ENCODE data around the gene YJEFN3. TPM values are rescaled to one million over a fixed set of nuclear protein-coding genes. Genes with fewer than 3 reads are reported as not detected.

Gene YJEFN3
- total RNA-seq, 1 donor from 2014 or later, result 3.1 TPM

DNA sequence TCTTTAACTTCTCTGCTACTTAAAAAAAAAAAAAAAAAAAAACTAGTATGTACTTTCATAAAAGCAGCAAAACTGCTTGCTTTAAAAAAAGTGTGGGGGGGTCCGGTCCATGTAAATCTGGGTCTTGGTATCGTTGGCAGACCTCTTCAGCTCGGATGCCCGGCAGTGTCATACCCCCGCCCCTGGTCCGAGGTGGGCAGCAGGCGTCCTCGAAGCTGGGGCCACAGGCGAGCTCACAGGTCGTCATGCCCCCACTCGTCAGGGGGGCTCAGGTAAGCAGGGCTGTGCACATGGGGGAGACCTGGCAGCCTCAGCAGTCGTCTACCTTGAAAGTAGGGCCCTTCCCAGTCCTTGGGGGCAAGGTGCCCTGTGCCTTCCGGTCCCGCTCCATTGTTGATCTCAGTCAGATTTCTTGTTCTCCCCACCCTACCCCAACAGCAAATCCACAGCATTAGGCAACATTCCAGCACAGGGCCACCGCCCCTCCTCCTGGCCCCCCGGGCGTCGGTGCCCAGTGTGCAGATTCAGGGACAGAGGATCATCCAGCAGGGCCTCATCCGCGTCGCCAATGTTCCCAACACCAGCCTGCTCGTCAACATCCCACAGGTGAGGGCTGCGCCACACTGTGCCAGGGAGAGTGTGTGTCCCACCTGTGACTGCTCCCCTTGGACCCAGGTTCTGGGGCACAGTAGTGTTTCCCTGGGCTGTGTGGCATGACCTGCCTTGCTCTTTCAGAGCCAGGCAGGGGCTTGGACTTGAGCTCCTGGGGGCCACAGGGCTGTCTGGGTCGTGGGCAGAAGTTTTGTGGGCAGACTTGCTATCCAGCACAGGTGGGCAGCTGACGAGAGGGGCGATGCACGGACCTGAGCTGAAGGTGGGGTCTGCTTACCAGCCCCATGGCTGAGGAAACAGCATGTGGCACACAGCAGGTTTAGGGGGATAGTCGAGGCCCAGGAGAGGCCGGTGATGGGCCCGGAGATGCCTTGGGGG lies 32.8 kb upstream of the YJEFN3 start:
- DNase-seq (ENCODE audit: low spot score), result no peak

DNA sequence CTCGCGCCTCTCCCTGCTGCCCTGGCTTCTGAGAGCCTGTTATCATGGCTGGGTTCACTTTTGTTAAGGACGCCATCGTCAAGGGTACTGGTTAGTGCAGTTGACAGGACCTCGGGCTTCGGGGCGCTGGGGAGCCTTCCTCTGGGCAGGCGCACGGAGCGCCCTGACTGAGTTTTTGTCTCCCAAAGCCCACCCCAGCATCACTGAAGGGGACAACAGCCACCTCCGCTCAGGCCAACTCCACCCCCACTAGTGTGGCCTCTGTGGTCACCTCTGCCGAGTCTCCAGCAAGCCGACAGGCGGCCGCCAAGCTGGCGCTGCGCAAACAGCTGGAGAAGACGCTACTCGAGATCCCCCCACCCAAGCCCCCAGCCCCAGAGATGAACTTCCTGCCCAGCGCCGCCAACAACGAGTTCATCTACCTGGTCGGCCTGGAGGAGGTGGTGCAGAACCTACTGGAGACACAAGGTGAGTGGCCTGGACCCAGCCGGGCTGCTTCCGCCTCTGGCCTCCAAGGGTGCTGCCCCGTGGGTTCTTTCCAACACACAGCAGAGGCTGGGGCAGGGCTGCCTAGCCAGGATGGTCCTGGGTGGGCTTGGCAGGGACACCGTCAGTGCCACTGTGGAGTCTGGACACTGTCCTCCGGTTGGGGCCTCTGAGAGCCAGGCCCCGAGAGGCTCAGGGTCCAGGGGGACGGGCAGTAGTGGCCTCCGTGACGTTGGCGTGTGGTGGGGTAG lies 30.3 kb upstream of the YJEFN3 start:
- no peak for DNase-seq (ENCODE audit: low spot score)

DNA sequence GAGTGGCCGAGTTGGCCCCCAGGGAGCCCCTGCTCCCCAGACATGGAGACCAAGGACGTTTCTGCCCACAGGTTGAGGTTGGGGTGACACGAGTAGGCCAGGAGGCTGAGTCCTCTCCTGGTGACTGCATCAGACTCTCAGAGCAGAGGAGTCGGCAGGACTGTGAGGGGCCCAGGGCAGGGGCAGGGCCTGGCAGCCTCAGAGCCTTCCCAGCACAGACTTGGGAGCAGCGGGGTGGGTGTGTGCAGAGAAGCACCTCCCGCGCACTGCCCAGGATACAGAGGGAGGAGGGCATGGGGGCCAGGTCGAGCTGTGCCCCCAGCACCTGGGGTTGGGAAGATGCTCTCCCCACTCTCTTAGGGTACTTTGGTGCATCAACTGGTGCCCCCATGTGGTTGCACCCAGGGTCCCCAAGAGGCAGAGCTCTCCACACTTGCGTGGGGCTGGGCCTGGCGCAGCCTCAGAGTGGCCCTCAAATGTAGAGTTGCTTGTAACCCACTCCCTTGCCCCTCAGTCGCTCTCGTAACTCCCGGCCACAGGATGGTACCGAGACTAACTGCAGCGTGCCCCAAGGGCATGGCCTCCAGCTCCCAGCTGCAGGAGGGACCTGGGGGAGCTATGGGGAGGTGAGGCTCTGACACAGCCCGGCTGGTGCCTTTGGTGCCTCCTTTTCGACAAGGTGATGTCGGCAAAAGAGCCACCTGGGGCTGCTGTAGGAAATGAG lies 29.3 kb upstream of the YJEFN3 start:
- peak; percentile 48 for DNase-seq (ENCODE audit: low spot score)

DNA sequence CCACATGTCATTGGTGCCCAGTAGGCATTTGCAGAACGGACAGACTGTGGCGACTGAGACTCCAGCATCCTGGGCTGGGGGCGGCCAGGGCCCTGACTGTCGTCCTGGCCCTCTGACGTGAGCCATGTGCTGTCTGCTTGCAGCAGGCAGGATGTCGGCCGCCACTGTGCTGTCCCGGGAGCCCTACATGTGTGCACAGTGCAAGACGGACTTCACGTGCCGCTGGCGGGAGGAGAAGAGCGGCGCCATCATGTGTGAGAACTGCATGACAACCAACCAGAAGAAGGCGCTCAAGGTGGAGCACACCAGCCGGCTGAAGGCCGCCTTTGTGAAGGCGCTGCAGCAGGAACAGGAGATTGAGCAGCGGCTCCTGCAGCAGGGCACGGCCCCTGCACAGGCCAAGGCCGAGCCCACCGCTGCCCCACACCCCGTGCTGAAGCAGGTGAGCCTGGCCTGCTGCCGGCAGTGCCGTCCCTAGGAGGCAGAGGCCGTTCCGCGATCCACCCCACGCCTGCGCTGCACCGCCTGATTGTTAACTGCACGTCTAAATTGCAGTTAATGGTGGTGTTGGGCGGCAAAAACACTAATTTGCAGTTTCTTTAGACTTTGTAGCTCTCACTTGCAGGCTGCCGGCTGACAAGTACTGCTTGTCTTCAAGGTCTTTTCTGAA lies 27.6 kb upstream of the YJEFN3 start:
- no peak for DNase-seq (ENCODE audit: low spot score)

DNA sequence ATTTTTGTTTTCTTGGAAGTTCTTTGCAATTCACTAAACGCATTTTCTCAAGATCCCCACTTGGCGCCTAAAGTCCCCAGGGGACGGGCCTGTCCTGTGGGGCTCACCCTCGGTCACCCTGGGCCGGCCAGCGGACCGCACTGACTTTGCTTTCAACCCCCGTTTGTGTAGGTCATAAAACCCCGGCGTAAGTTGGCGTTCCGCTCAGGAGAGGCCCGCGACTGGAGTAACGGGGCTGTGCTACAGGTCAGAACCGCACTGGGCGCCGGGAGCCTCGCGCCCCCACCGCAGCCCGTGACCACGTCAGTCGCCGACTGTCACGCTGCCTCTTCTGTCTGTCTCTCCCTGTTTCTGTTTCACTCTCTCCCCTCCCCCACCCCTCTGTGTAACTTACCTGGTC lies 26.9 kb upstream of the YJEFN3 start:
- no peak for DNase-seq (ENCODE audit: low spot score)

DNA sequence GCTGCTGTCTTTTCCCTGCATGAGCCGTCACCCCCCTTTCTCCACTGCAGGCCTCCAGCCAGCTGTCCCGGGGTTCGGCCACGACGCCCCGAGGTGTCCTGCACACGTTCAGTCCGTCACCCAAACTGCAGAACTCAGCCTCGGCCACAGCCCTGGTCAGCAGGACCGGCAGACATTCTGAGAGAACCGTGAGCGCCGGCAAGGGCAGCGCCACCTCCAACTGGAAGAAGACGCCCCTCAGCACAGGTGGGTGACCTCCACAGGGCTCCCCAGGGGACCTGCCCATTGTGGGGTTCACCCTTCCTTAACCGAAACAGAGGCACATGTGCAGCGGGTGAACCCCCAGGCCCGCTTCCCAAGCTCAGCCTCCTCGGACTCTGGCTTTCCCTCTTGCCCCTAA lies 26.4 kb upstream of the YJEFN3 start:
- no peak for DNase-seq (ENCODE audit: low spot score)

DNA sequence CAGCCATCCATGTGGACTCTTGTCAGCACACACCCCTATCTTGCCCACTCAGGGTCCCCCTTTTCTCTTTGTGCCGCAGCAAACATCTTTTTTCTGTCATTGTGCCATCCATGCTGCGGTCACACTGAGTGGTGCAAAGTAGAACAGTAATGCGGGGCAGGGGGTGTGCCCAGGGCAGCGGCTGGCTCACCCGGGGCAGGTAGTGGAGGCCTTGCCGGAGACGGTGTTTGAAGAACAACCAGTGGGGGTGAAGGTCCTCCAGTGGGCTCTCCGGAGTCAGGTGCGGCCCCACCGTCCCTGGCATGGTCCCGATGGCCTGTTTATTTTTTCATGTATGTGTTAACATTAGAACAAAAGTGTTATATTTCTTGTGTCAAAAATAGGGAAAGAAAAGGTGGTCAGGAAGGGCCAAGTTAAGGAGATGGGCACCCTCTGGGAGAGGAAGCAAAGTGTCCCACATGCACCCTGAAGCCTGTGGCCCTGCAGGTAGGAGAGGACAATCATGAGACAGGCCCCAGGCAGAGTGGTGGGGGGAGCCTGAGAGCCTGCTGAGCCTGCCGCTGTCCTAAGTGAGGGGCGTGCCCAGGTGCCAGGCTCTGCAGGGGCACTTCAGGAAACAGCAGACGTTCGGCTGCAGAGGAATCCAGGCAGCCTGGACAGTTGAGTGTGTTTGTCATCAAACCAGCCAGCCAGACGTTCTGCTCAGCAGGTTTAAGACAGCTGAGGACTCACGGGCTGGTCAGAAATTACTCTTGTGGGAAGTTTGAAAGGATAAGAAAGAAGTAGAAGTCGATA lies 25.7 kb upstream of the YJEFN3 start:
- DNase-seq (ENCODE audit: low spot score), result no peak

DNA sequence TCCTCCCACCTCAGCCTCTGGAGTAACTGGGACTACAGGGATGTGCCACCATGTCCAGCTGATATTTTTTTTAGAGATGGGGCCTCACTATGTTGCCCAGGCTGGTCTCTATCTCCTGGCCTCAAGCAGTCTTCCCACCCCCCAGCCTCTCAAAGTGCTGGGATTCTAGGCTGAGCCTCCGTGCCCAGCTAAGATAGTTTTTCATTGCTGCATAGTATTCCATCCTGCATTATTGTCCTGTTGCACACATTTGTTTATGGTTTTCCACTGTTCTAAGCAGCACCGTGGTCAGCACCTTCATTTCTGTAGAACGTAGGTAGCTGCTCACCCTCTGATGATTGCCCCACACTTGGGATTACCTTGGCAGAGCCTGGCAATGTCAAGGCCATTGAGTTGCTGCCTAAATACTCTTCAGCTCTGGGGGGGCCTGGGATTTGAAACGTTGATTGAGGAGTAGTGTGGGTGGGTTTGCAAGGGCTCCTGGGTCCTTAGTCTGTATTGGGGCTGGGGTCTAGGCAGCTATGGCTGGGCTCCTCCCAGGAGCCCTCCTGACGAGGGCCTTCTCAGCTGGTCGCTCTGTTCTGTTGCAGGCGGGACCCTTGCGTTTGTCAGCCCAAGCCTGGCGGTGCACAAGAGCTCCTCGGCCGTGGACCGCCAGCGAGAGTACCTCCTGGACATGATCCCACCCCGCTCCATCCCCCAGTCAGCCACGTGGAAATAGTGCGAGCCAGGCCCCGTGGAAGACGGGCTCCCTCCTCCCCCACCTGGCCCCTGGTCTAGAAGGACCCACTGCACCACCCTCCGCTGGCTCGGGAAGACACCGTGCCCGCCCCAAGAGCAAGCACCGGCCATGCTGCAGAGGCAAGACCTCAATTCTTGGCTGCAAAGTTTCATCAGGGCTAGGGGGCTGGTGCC lies 23.7 kb upstream of the YJEFN3 start:
- DNase-seq (ENCODE audit: low spot score), result no peak

DNA sequence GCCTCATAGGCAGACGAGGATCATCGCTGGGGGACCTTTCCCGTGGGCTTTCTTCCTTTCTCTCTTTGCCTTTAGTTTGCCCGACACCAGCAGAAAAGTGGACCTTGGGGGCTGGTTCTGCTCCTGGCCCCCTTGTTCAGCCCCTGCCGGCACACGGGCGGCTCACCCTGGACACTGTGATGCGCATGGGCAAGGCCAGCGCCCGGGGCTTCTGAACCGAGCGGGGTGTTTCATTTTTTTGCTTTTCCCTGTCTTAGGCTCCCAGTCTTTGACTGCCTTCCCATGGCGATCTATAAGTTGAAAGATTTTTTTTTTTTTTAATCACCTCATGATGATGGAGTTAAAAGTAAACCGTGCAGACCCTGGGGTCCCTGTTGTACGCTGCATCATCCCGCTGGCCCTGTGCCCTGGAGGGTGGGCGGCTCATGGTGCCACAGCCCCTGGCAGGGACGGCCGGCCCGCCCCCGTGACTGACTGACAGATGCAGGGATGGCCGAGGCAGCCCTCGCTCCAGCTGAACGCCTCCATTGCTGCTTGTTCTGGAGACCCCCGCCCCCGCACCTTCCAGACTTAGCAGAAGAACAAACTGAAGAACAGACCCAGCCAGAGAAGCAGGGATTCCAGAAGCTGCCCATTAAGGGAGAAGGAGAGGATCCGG lies 22.9 kb upstream of the YJEFN3 start:
- no peak for DNase-seq (ENCODE audit: low spot score)

DNA sequence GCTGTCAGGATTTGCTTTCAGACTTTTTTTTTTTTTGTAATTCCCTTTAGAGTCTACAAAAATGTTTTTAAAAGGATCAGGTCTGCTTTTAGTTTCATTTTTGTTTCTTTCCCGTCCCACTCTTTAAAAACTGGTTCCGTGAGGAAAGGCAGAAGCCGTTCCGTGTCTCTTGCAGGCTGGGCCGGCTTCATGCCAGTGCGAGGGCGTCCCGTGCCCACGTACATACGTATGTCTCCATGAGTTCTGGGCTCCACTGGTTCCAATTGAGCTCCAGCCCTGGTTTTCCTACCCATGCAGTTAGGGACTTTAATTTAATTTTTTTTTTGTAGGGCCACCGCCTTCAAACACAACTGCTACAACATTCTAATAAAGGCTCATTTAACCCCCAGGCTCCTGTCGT lies 22.1 kb upstream of the YJEFN3 start:
- DNase-seq (ENCODE audit: low spot score), result no peak

DNA sequence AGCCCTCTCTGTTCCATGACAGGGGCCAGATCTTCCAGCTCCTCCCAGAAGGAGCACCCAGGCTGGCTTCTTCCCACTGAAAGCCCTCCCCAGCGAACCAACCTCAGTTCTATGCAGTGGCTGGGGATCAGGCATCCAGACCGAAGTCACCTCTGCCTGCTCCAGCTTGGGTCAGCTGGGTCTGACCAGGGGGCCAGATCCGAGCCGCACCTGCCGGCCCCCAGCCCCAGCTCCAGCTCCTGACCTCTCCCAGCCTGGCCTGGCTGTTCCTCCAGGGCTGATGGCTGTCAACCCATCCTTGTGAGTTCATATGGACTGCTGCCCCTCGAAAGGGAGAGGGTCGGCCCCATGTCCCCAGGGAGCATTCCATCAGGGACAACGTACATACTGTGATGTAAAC lies 21.4 kb upstream of the YJEFN3 start:
- DNase-seq (ENCODE audit: low spot score), result no peak

DNA sequence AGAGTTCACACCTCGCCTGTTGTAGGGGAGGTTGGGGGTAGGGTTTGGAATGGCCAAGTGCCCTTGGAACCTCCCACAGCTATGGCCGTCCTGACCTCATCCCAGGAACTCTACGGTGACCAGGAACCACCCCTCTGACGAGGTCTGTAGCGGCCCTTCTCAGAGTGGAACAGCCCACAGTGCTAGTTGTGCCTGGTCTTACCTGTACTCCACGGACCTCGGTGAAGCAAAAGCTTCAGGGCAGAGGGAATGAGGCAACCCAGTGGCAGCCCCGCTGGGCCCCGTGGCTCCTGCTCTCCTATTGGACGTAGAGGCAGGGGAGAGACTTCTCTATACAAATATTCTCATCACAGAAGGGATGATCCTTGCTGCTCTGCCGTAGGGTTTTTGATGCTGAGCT lies 20.5 kb upstream of the YJEFN3 start:
- DNase-seq (ENCODE audit: low spot score), result no peak

DNA sequence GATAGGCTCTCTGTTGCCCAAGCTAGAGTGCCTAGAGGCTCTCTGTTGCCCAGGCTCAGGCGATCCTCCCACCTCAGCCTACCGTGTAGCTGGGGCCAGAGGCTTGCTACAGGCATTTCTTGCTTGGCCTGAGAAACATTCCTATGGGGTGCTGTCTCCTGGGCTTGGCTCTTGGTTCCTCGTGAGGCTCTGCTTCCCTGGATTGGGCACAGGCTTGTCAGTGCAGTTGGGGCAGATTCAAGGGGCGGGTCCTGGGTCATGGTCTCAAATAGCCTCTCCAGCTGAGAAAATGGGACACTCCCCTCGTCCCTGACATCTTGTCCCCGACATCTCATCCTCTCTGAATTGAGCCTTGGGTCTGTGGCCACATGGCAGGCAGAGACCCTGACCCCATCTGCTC lies 18.3 kb upstream of the YJEFN3 start:
- no peak for DNase-seq (ENCODE audit: low spot score)

DNA sequence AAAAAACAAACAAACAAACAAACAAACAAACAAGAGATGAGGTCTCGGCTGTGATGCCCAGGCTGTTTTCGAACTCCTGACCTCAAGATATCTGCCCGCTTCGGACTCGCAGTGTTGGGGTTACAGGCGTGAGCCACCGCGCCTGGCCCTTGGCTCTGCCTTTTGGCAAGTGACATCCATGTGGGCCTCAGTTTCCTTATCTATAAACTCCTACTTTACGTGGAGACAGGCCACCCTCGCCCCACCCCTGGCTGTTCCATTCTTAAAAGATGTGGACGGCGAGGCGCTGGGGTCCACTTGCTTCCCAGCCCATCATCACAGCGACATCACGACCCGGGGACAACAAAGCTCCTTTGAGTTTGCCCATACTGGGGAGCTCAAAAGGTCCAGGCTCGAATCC lies 15.0 kb upstream of the YJEFN3 start:
- DNase-seq (ENCODE audit: low spot score), result no peak

DNA sequence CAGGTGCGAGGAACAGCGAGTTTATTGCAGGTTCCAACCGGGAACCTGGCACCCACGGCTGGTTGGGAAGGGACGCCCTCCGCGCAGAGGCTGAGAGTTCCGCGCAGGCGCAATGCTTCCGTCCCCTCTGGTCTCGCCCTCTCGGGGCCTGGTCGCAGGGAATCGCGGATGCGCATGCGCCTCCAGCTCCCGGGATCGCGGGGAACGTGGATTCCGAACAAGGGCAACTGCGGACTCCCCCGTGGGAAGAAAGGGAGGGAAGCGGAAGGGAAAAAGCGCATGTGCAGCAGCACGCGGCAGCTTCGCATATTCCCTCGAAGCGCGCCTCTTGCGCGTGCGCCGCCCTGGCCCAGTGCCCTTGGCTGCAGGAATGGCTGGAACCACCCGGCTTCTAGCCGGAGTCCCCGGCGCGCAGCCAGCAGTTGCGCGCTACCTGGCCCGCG lies 14.5 kb upstream of the YJEFN3 start:
- DNase-seq (ENCODE audit: low spot score), result peak; percentile 90

DNA sequence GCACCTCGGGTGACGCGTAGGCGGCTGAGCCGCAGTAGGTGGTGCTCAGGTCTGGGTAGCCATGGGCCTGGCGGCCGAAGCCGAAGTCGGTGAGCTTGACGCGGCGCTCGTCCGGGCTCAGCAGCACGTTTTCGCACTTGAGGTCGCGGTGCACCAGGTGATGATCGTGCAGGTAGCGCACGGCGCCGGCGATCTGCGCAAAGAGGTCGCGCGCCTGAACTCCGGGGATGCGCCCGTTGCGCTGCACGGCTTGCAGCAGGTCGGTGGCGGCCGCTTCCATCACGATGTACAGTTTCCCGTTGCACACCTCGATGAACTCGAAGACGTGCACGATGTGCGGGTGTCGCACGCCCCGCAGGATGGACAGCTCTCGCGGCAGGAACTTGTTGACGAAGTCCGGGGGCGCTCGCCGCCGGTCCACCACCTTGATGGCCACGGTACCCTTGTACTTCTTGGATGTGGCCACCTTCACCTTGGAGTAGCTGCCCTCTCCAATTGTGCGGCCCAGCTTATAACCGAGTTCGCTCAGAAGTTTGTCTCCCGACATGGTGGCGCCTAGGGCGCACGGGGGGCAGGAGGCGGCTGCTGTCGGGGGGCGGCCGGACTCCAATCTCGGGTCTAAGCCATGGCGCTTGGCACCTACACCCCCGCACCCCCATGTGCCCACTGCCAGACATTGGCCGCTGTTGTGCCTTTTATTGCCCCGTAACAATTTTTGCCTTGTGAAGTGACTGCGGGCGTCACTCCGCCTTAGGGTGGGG lies 13.7 kb upstream of the YJEFN3 start, which contains the start of gene TSSK6:
Gene TSSK6, minus strand, starts transcription at position 668 of the 761 bp plus-strand sequence. Its CDS starts 121 bp downstream, at position 547.
- DNase-seq (ENCODE audit: low spot score), result no peak

DNA sequence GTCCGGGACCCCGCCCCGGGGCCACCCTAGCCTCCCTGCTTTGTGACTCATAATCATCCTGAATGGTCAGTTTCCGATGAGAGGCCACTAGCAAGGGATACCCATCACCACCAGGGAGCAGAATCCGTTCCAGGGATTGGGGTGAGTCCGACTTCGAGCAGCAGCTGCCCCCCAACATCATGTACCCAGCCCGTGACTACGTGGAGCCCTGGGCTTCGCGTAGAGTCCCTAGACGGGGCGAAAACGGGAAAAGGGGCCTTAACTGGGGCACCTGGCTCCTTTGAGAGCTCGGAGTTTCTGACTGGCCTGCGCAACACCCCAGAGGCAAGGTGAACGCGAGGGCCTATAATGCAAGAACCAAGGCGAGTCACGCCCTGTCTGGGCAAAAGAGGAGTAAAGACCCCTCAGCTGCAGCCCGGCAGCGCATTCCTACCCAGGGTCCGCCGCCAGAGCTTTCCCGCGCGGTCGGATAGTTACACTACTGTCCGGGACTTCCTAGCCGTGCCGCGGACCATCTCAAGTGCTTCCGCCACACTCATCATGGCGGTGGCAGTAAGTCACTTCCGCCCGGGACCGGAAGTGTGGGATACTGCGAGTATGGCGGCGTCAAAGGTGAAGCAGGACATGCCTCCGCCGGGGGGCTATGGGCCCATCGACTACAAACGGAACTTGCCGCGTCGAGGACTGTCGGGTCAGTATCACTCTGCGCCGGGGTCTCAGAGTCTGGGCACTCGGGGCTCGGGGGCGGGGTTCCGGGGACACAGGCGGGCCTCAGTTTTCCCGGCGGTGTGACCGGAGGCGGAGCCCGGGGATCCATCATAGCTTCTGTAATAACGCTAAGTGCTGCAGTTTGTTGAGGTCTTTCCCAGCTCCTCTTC lies 12.8 kb upstream of the YJEFN3 start, which contains the start of gene NDUFA13:
Gene NDUFA13, plus strand, starts transcription at position 584 of the 878 bp plus-strand sequence. Its CDS starts 14 bp downstream, at position 598.
- DNase-seq (ENCODE audit: low spot score), result peak; percentile 97

Data from umbilical cord (tissue), 2 donors.